HG03571 (cell line): ENCODE measurements around the gene KLF3.
"Not testable (repeated sequence)": the region's sequence is repeated elsewhere in the genome, so short reads cannot be mapped to it uniquely, and the experiment has no call there.

ENCODE experiments used
- ATAC-seq: cut with Tn5 transposase; IDR thresholded peaks from one replicate; pipeline ENCODE4 v1.9.1; 2021; ENCODE audit not compliant: unreplicated experiment

KLF3 gene

GRCh38 chr4:38663801-38664705, at the start of gene KLF3:
KLF3 (plus strand) TSS chr4:38664199; CDS start chr4:38680626, 16,427 bp downstream.
- ATAC-seq, result peak; percentile 76

DNA sequence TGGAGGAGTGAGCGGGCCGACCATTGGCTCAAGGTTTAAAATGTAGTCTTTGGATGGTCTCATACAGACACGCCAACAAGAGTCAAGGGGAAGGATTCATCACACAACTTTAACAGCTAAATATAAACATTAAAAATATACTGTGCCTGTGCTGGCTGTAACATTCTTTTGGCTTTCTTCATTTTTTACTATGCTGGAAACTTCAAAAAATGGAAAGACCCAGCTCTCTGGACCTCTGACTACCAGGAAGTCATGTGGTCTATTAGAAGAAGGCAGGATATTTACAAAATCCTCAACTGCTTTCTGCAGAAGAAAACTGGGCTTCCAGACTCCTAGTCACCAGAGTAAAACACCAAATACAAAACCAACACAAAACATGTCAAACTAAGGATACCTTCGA, 49.8 kb upstream of the KLF3 start:
- no peak for ATAC-seq

DNA sequence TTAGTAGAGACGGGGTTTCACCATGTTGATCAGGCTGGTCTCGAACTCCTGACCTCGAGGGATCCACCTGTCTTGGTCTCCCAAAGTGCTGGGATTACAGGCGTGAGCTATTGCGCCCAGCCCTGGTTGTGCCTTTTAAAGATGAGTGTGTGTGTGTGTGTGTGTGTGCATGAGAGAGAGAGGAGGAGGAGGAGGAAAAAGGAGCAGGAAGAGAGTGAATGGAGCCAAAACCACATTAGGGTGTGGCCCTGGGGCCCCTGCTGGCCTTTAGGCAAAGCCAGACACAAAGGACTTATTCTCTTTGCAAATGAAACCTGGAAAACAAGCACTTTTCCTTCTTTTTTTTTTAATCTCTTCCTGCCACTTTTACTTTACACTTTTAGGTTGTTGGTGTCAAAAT, 48.2 kb upstream of the KLF3 start:
- no peak for ATAC-seq

- no peak for ATAC-seq
Measured at GRCh38 chr4:38618505-38618904, 45.5 kb upstream of the KLF3 start.

DNA sequence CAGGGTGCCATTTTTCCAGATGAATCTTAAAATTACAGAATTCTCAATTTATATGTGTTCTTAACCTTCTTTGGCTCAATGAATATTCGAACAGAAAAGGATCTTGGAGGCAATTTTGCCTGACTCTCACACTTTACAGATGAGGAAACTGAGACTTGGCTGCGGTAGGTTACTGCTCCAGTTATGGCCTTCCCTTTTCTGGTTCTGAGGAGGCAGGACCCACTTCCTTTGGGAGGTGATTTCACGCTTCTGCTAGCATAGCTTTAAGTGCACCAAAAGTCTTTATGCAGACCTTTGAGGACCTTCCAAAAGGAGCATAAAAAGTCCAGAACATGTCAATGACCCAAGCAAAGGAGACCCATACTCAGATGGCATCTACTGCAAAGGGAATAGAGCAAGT, 44.7 kb upstream of the KLF3 start:
- ATAC-seq, result no peak

- no peak for ATAC-seq
Measured at GRCh38 chr4:38620065-38620464, 43.9 kb upstream of the KLF3 start.

GRCh38 chr4:38620527-38621027, 43.4 kb upstream of the KLF3 start:
- no peak for ATAC-seq

GRCh38 chr4:38621028-38621684, 42.8 kb upstream of the KLF3 start:
- no peak for ATAC-seq

DNA sequence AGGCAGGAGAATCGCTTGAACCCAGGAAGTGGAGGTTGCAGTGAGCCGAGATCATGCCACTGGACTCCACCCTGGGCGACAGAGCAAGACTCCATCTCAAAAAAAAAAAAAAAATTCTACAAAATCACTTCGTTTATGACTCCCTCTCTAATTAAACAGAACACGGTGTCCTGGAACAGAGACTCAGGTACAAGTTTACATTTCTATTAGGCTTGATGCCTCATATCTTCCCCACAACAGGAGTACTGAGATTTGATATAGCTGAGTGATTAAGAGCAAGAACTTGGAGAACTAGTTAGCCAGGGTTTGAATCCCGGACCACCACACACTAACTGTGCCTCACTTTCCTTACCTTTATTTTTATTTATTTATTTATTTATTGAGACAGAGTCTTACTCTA, 42.2 kb upstream of the KLF3 start:
- no peak for ATAC-seq

GRCh38 chr4:38622340-38622739, 41.7 kb upstream of the KLF3 start:
- ATAC-seq, result not testable (repeated sequence)

- ATAC-seq, result no peak
Measured at GRCh38 chr4:38623260-38623659, 40.7 kb upstream of the KLF3 start.

DNA sequence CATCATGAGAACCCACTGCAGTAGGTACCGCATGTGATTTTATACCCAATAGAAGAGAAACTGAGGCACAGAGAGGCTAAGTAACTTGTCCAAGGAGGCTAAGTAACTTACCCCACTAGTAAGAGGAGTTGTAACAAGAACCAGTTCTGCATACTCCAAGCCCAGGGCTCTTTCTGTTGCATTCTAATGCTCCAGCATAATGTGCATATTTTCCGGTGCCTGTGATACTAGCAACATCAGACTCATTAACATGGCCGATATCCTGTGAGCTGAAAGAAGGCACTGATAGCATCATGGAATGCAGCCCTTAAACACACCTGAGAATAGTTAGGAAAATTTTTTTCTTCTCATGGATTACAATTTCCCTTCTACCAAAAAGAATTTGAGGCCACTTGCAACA, 39.7 kb upstream of the KLF3 start:
- ATAC-seq, result no peak

DNA sequence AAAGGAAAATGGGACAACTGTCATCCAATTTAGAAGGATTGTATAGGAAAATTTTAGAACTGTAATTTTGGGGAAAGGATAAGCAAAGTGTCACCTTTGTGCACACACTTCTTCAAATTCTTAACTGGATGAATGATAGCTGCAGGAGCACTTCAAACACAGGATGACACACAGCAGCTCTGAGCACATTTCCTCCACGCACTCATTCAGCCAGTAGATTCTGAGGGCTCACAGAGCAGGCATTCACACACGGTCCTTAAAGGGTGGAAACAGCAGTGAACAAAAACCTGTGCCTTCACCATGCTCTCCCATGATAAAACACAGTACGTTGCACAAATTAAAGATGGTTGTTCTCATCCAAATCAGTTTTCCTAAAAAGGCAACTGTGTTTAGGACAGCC, 38.5 kb upstream of the KLF3 start:
- no peak for ATAC-seq

DNA sequence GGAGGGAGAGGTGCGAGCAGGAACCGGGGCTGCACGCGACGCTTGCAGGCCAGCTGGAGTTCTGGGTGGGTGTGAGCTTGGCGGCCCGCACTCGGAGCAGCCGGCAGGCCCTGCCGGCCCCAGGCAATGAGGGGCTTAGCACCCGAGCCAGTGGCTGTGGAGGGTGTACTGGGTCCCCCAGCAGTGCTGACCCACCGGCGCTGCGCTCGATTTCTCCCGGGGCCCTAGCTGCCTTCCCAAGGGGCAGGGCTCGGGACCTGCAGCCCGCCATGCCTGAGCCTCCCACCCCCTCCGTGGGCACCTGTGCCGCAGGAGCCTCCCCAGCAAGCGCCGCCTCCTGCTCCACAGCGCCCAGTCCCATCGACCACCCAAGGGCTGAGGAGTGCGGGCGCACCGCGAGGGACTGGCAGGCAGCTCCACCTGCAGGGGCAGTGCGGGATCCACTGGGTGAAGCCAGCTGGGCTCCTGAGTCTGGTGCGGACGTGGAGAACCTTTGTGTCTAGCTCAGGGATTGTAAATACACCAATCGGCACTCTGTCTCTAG, 37.0 kb upstream of the KLF3 start:
- ATAC-seq, result not testable (repeated sequence)

- ATAC-seq, result no peak
Measured at GRCh38 chr4:38630519-38630918, 33.5 kb upstream of the KLF3 start.

DNA sequence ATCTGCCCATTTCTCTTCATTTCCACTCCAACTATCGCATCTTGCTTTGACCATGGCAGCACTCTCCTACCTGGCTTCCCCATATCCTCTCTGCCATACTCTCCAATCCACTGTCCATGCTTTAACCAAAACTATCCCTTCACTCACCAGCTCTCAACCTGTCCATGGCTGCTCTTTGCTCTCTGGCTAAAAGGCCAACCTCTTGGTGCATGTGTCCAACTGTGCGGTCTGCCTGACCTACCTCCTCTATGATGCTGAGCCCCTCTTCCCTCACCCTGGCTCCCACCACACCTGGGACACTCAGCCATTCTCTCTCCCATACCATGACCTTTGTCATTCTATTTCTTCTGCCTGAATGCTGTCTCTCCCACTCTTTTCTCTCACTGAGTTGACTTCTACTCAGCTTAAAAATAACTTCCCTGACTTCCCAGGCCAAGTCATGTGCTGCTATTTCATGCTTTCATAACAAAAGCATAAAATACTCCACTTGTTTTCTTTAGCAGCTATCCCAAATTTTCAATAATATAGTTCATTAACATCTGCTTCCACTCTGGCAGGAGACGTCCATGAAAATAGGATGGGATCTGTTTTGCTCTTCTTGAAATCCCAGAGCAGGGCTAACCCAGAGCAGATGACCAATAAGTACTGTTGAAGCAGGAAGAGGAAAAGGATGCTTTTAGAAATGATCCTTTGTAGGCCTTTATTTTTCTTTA, 29.8 kb upstream of the KLF3 start:
- no peak for ATAC-seq

GRCh38 chr4:38639242-38639641, 24.8 kb upstream of the KLF3 start:
- ATAC-seq, result no peak

DNA sequence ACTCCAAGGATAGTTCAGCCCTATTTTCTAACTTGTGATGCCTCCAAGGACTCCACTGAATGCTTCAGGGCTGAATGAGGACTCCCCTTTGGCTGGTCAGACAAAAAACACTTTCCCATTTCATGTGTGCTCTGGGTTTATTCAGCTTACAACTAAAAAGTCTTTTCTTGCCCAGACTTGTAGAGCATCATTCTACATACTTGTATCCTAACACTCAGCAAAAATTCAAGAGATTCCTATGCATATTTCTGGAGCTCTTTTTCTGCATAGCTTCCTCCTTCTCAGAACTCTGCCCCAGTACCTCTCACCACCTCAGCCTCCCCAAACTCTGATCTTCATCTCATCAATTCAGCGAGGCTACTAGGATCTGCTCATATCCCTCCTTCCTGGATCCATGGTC, 22.2 kb upstream of the KLF3 start:
- no peak for ATAC-seq

GRCh38 chr4:38644201-38644600, 19.8 kb upstream of the KLF3 start:
- ATAC-seq, result no peak

DNA sequence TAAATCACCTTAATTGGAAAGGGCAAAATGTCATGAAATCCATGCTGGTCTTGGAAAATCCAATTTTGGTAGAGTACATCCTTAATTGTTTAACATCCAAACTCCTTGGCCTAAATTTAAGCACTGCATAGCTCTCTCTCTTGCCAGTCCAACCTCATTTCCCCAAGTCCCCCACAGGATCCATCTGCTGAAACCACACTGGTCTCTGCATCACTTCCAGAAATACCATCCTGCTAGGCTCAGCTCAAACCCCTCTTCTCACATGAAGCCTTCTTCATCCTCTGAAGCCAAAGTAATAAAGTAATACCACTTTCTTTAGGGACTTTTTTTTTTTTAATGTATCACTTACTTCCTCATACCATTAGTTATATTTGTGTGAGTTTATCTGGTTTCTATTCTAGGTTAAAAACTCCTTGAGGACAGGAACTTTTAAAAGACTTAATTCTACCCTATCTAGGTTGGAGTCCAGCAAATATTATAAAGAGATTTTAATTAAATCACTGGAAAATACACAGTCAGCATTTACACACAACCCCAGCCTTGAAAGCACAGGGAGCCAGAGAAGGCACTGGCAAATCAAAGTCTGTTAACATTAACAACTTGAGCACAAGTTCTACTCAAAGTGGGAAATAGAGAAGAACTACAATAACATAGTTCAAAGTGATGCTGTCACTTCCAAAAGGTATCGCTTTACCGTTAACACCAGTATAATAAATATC, 16.7 kb upstream of the KLF3 start:
- no peak for ATAC-seq

DNA sequence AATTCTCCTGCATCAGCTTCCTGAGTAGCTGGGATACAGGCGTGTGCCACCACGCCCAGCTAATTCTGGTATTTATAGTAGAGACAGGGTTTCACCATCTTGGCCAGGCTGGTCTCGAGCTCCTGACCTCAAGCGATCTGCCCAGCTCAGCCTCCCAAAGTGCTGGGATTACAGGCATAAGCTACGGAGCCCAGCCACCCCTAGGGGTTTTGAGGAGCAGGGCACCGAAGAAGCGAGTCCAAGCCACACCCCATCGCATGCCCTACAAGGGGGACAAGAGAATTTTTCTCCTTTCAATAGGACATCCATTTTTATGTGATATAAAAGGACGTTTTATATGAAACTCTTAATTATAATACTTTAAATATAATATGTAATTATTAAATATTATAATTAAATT, 13.9 kb upstream of the KLF3 start:
- no peak for ATAC-seq
